ENCODE data around the gene UQCRQ. TPM values are rescaled to one million over a fixed set of nuclear protein-coding genes. Genes with fewer than 3 reads are reported as not detected.

Gene UQCRQ
- total and polyA plus RNA-seq, 2 of the 13 experiments (the other 11 are each of a cell fraction or from before 2014, with no cell fraction given), result 257 to 575 TPM

DNA sequence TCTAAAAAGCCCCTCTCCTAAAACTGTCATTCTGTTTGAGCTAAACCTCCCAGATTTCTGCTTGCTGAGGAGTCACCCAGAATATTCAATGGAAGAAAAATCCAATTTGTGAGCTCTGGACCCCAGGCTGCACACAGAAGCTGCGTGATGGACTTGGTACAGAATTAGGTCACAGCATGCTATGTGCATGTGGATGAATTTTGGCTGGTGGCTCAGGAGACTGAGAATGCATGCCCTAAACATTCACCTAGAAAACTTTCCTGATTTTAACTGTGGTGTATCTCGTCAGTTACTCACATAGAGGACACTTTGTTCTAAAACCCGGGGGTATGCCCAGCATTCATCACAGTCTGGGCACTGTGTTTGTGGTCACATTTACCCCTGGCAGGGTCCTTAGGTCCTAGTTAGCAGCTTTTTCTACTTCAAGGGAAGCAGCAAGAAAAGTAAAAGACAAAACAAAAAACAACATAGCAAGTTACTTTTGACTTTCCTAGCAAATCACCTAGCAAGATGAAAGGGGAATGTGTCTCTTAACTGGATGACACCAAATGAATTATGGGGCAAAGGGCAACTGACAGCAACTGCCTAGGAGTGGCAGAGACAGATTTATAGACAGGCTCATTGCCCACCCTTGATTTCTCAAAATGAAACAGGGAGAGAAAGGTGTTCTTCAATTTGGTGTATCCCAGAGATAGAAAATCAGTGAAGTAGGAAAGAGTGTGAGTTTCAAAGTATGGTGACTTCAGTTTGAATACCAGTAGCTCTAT, 27.7 kb upstream of the UQCRQ start (continued):
- TF ChIP-seq ZFP37 (CRISPR knock-in tag; IDR thresholded peaks at IDR 0.05; ENCODE audit: borderline replicate concordance), result 0 out of 2 replicates have a peak, but pooled peaks have one; percentile 33
- TF ChIP-seq ELF3 (CRISPR knock-in tag; IDR thresholded peaks at IDR 0.05), result peak; percentile 56
- peak; percentile 64; the same call in 1 of the 2 replicates for TF ChIP-seq MIXL1 (CRISPR knock-in tag; IDR thresholded peaks at IDR 0.05)
- TF ChIP-seq, protein P1, sequence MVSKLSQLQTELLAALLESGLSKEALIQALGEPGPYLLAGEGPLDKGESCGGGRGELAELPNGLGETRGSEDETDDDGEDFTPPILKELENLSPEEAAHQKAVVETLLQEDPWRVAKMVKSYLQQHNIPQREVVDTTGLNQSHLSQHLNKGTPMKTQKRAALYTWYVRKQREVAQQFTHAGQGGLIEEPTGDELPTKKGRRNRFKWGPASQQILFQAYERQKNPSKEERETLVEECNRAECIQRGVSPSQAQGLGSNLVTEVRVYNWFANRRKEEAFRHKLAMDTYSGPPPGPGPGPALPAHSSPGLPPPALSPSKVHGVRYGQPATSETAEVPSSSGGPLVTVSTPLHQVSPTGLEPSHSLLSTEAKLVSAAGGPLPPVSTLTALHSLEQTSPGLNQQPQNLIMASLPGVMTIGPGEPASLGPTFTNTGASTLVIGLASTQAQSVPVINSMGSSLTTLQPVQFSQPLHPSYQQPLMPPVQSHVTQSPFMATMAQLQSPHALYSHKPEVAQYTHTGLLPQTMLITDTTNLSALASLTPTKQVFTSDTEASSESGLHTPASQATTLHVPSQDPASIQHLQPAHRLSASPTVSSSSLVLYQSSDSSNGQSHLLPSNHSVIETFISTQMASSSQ (IDR thresholded peaks at IDR 0.05; ENCODE audit: low read depth), result 0 out of 2 replicates have a peak, but pooled peaks have one; percentile 13
- TF ChIP-seq, protein P1 (CRISPR knock-in tag; IDR thresholded peaks at IDR 0.05; ENCODE audit: borderline replicate concordance), result no peak
- no peak for TF ChIP-seq ZNF232 (CRISPR knock-in tag; IDR thresholded peaks at IDR 0.05; ENCODE audit: borderline replicate concordance)
